ENCODE data around the gene BRD9. TPM values are rescaled to one million over a fixed set of nuclear protein-coding genes. Genes with fewer than 3 reads are reported as not detected.

Gene BRD9
- total RNA-seq, 6 donors from 2014 or later = 37.5 to 160 (median 42.3) TPM

GRCh38 chr5:821504-821903, 71.1 kb downstream of the BRD9 start:
- ATAC-seq (ENCODE audit: low FRiP score in 2 of 2) = no peak
- no peaks in the 10 kb centered on the region for H3K4me1 ChIP-seq

GRCh38 chr5:820245-820644, 72.4 kb downstream of the BRD9 start:
- 73 to 82% methylated on average over 3 of the region's 3 CpGs for WGBS, 2 donors
- Histone ChIP-seq H3K4me1 (no peaks in the 10 kb centered on the region), H3K9me3 (peaks cover 0 to 6% (median 0%) of the 10 kb centered on the region in 4 donors), H3K27ac (no peak overlapping the region), H3K4me3 (no peak overlapping the region), H3K27me3 (no peaks in the 10 kb centered on the region), H3K36me3 (no peaks in the 10 kb centered on the region)
- TF ChIP-seq POLR2AphosphoS5 (IDR thresholded peaks at IDR 0.05) (no peak), EP300 (IDR thresholded peaks at IDR 0.05) (no peak), POLR2A (IDR thresholded peaks at IDR 0.05) (no peak)
- TF ChIP-seq, protein P1, sequence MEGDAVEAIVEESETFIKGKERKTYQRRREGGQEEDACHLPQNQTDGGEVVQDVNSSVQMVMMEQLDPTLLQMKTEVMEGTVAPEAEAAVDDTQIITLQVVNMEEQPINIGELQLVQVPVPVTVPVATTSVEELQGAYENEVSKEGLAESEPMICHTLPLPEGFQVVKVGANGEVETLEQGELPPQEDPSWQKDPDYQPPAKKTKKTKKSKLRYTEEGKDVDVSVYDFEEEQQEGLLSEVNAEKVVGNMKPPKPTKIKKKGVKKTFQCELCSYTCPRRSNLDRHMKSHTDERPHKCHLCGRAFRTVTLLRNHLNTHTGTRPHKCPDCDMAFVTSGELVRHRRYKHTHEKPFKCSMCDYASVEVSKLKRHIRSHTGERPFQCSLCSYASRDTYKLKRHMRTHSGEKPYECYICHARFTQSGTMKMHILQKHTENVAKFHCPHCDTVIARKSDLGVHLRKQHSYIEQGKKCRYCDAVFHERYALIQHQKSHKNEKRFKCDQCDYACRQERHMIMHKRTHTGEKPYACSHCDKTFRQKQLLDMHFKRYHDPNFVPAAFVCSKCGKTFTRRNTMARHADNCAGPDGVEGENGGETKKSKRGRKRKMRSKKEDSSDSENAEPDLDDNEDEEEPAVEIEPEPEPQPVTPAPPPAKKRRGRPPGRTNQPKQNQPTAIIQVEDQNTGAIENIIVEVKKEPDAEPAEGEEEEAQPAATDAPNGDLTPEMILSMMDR (IDR thresholded peaks at IDR 0.05) = no peak
- ATAC-seq (ENCODE audit: low FRiP score in 2 of 2) (no peak), DNase-seq (peak in 1 of 2 donors; percentile 10)

More at GRCh38 chr5:821504-821903, 71.1 kb downstream of the BRD9 start:
- no peak for TF ChIP-seq POLR2A (IDR thresholded peaks at IDR 0.05)
- TF ChIP-seq POLR2AphosphoS5 (IDR thresholded peaks at IDR 0.05) = no peak
- TF ChIP-seq, protein P1 (IDR thresholded peaks at IDR 0.05) = no peak
- no peak for TF ChIP-seq EP300 (IDR thresholded peaks at IDR 0.05)
- no peak overlapping the region for H3K4me3 ChIP-seq
- DNase-seq = no peak
- H3K36me3 ChIP-seq = no peaks in the 10 kb centered on the region
- WGBS, 2 donors = 81 to 83% methylated on average over 8 of the region's 8 CpGs
- H3K27ac ChIP-seq = no peak overlapping the region
- H3K9me3 ChIP-seq = no peaks in the 10 kb centered on the region
- H3K27me3 ChIP-seq = no peaks in the 10 kb centered on the region

DNA sequence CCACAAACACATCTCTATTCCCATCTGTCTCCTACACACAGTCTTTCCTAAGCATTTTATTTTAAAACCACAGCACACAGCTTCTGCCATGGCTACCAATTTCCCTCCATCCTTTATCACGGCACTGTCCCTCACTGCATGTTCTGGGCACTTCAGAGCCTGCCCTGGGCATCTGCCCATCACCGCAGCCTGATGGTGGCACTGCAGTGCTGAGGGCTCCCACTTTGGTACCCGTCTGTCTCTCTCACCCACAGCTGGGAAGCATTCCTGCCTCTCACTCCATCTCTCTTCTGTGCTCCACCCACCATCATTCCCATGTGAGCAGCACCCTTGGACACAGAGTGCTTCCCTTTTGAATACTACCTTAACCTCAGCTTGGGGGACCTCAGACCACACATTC, 73.5 kb downstream of the BRD9 start:
- TF ChIP-seq EP300 (IDR thresholded peaks at IDR 0.05) = no peak
- TF ChIP-seq POLR2AphosphoS5 (IDR thresholded peaks at IDR 0.05) = no peak
- TF ChIP-seq, protein P1 (IDR thresholded peaks at IDR 0.05) = no peak
- TF ChIP-seq POLR2A (IDR thresholded peaks at IDR 0.05) = no peak
- H3K4me1 ChIP-seq = no peaks in the 10 kb centered on the region
- H3K9me3 ChIP-seq = peaks cover 0 to 6% (median 0%) of the 10 kb centered on the region in 4 donors
- H3K4me3 ChIP-seq = no peak overlapping the region
- H3K27me3 ChIP-seq = no peaks in the 10 kb centered on the region
- no peak for ATAC-seq (ENCODE audit: low FRiP score in 2 of 2)
- no peak overlapping the region for H3K27ac ChIP-seq
- WGBS, 2 donors = 79 to 88% methylated on average over 3 of the region's 3 CpGs
- DNase-seq = peak in 1 of 2 donors; percentile 1
- no peaks in the 10 kb centered on the region for H3K36me3 ChIP-seq

DNA sequence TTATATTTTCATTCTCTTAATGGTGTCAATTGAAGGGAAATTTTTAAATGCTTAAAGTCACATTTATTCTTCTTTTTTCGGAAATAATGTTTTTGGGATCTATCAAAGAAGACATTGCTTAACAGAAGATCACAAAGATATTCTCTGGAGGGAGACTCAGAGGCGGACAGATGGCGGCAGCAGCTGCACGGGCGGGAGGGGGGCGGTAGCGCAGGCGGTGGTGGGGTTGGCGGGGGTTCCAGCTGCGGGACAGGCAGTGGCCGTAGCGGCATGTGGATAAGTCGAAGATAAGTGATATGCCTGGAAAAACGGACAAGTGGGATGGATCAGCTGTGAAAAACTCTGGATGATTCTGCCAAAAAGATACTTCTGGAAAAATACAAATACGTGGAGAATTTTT, 76.4 kb downstream of the BRD9 start:
- Histone ChIP-seq H3K4me3 (no peak overlapping the region), H3K4me1 (no peaks in the 10 kb centered on the region), H3K27me3 (no peaks in the 10 kb centered on the region), H3K9me3 (peaks cover 0 to 6% (median 0%) of the 10 kb centered on the region in 4 donors), H3K27ac (no peak overlapping the region), H3K36me3 (no peaks in the 10 kb centered on the region)
- TF ChIP-seq EP300 (IDR thresholded peaks at IDR 0.05) = no peak
- TF ChIP-seq, protein P1 (IDR thresholded peaks at IDR 0.05) = no peak
- TF ChIP-seq POLR2A (IDR thresholded peaks at IDR 0.05) = no peak
- no peak for TF ChIP-seq POLR2AphosphoS5 (IDR thresholded peaks at IDR 0.05)
- 96% methylated on average over 15 of the region's 15 CpGs for WGBS, 2 donors
- peak in 1 of 2 donors; percentile 59 for DNase-seq
- ATAC-seq (ENCODE audit: low FRiP score in 2 of 2) = no peak

GRCh38 chr5:815449-815848, 77.2 kb downstream of the BRD9 start:
- 94 to 97% methylated on average over 3 of the region's 3 CpGs for WGBS, 2 donors
- no peak for TF ChIP-seq POLR2A (IDR thresholded peaks at IDR 0.05)
- no peak for TF ChIP-seq EP300 (IDR thresholded peaks at IDR 0.05)
- TF ChIP-seq, protein P1 (IDR thresholded peaks at IDR 0.05) = no peak
- TF ChIP-seq POLR2AphosphoS5 (IDR thresholded peaks at IDR 0.05) = no peak
- no peak overlapping the region for H3K4me3 ChIP-seq
- no peaks in the 10 kb centered on the region for H3K27me3 ChIP-seq
- ATAC-seq (ENCODE audit: low FRiP score in 2 of 2) (no peak), DNase-seq (no peak)
- no peaks in the 10 kb centered on the region for H3K4me1 ChIP-seq
- no peaks in the 10 kb centered on the region for H3K36me3 ChIP-seq
- no peak overlapping the region for H3K27ac ChIP-seq
- peaks cover 0 to 6% (median 0%) of the 10 kb centered on the region in 4 donors for H3K9me3 ChIP-seq
